Large intestine (tissue), 12 donors: ENCODE results near the gene MTUS2. TPM values are rescaled to one million over a fixed set of nuclear protein-coding genes. Genes with fewer than 3 reads are reported as not detected.

Source experiments
- DNase-seq, 2 donors: peaks; one replicate each; pipeline versions ENCODE4 v3.0.0 to v3.0.0-alpha.2; 2013
- H3K27ac ChIP-seq: one replicate; pipeline ENCODE4 v1.5.1; 2013; ENCODE audit warnings: low read length
- H3K27me3 ChIP-seq: 2 replicates; pipeline ENCODE4 v1.6.1; 2013; ENCODE audit warnings: low read length; ENCODE audit not compliant: control insufficient read depth, insufficient read depth
- H3K36me3 ChIP-seq: 2 replicates; pipeline ENCODE4 v1.6.1; 2013; ENCODE audit warnings: low read length; ENCODE audit not compliant: control insufficient read depth, insufficient read depth
- H3K4me1 ChIP-seq: one replicate; pipeline ENCODE4 v1.6.1; 2013; ENCODE audit warnings: low read length; ENCODE audit not compliant: control insufficient read depth, insufficient read depth
- H3K4me3 ChIP-seq: one replicate; pipeline ENCODE4 v1.5.1; 2013; ENCODE audit warnings: low read length
- H3K9me3 ChIP-seq: one replicate; pipeline ENCODE4 v1.6.1; 2013; ENCODE audit warnings: mild to moderate bottlenecking, low read depth, low read length, moderate library complexity; ENCODE audit not compliant: control insufficient read depth
- WGBS: methylation state at CpG from one replicate; pipeline ENCODE4 v1.1.5; 2013; ENCODE audit warnings: low lambda C conversion rate; ENCODE audit not compliant: insufficient coverage; 5-methylcytosine and 5-hydroxymethylcytosine counted together
- long read RNA-seq, 11 donors: transcript quantifications; one replicate each; lab custom pipeline, GENCODE V29; 2026
- polyA plus RNA-seq: library from polyadenylated mRNA; unstranded; fragments of 120-200 nt; gene quantifications from one replicate; pipeline ENCODE4 v1.2.1, GENCODE V29; 2013

Gene MTUS2
- polyA plus RNA-seq, result 1.9 TPM
- long read RNA-seq, donor 1, partial matches to known transcripts, result 0 of 1 reads
- long read RNA-seq, donor 1, other reads (novel, unspliced or antisense), result 0 of 1 reads
- long read RNA-seq, donor 2, partial matches to known transcripts, result 0 of 1 reads
- long read RNA-seq, donor 2, other reads (novel, unspliced or antisense), result 0 of 1 reads
- long read RNA-seq, donor 3, result 0 reads
- long read RNA-seq, donor 4, result 0 reads
- long read RNA-seq, donor 5, result 0 reads
- long read RNA-seq, donor 6, partial matches to known transcripts, result 0 of 1 reads
- long read RNA-seq, donor 6, other reads (novel, unspliced or antisense), result 0 of 1 reads
- long read RNA-seq, donor 7, result 0 reads
- long read RNA-seq, donor 8, result 0 reads
- long read RNA-seq, donor 9, partial matches to known transcripts, result 0 of 1 reads
- long read RNA-seq, donor 9, other reads (novel, unspliced or antisense), result 0 of 1 reads
- long read RNA-seq, donor 10, partial matches to known transcripts, result 0 of 1 reads
- long read RNA-seq, donor 10, other reads (novel, unspliced or antisense), result 0 of 1 reads
- long read RNA-seq, donor 11, result 0 reads

DNA sequence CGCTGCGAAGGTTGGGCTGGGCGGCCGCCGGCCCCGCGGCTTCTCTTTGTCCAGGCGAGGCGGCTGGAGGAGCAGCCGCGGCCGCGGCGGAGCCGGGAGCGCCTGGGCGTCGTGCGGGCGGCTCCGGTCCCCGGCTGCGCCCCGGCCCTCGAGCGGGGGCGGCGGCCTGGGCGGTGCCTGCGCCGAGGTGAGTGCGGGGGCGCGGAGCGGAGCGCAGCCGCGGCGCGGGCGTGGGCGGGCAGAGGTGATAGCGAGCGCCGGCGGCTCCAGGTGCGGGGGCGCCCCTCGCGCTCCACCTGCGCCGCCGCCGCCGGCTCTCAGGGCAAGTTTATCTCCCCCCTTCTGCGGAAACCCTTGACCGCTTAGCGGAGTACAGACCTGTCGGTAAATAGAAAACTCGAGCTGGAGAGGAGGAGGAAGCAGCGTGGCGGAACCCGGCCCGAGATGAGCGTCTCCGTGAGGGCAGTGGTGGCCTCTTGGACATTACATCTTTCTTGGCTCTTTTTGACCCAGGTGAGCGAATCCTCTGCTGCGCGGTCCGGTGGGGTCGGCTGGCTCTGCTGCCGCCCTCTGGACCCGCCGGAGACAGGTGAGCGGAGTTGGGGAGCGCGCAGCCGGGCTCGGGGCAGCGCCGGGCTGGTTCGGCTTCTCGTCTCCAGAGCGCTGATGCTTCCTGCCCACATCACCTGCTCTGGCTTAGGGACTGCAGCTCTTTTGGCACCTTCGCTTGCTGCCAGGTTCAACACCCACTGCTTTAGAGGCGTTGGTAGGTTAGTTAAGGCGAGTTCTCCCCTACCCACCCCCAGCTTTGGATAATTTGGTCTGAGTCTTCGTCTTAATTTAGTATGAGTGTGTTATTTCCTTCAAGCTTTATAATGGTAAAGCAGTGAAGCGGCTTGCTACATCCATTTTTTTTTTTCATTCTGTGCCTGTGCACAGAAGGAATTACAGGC is at the start of gene MTUS2:
Gene MTUS2 (plus strand): TSS at position 241 of the 953 bp plus-strand sequence.
- Histone ChIP-seq H3K9me3 (no peaks in the 10 kb centered on the region), H3K27ac (no peak within 1 kb of the TSS), H3K36me3 (no peaks in the 10 kb centered on the region), H3K4me3 (peak within 1 kb of the TSS; percentile 24), H3K4me1 (no peaks in the 10 kb centered on the region), H3K27me3 (peaks cover 50% of the 10 kb centered on the region)
- 10% methylated on average over 2 of the region's 89 CpGs for WGBS
- peak in 1 of 2 donors; percentile 36 for DNase-seq

GRCh38 chr13:28778308-28779215 is 41.6 kb upstream of the MTUS2 start:
- no peaks in the 10 kb centered on the region for H3K27me3 ChIP-seq
- WGBS, result no CpG with 5 or more reads among the region's 48 CpGs
- no peaks in the 10 kb centered on the region for H3K36me3 ChIP-seq
- H3K27ac ChIP-seq, result no peak overlapping the region
- no peak overlapping the region for H3K4me3 ChIP-seq
- H3K9me3 ChIP-seq, result peaks cover 9% of the 10 kb centered on the region
- H3K4me1 ChIP-seq, result no peaks in the 10 kb centered on the region
- no peak for DNase-seq

- H3K27ac ChIP-seq, result no peak overlapping the region
- WGBS, result 100% methylated on average over 1 of the region's 2 CpGs
- no peak overlapping the region for H3K4me3 ChIP-seq
- no peaks in the 10 kb centered on the region for H3K27me3 ChIP-seq
- H3K36me3 ChIP-seq, result no peaks in the 10 kb centered on the region
- H3K9me3 ChIP-seq, result peaks cover 3% of the 10 kb centered on the region
- peaks cover 20% of the 10 kb centered on the region for H3K4me1 ChIP-seq
- no peak for DNase-seq
Observed at GRCh38 chr13:28792992-28793391, 27.1 kb upstream of the MTUS2 start.

DNA sequence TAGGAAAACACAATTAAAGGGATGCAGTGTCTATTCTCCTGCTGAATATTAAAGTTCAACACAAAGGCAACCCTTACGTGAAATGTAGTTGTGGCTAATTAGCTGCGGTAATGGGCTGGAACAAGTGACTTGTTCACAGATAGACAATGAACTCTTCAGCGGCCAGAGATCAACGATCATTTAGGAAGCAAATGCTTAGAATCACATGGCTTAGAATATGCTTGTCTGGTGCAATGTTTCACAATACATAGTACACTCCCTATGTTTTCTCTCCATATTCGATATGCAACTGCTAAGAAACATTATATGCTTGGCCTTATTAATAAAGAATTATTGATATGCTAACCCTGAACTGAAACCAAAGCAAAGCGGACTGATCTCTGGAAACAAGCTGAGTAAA is 25.7 kb upstream of the MTUS2 start:
- Histone ChIP-seq H3K36me3 (no peaks in the 10 kb centered on the region), H3K4me3 (no peak overlapping the region), H3K4me1 (peaks cover 20% of the 10 kb centered on the region), H3K9me3 (peaks cover 3% of the 10 kb centered on the region), H3K27ac (peak overlapping the region; percentile 76), H3K27me3 (peaks cover 2% of the 10 kb centered on the region)
- WGBS, result 17% methylated on average over 2 of the region's 6 CpGs
- peak; percentile 61 to 81 for DNase-seq

DNA sequence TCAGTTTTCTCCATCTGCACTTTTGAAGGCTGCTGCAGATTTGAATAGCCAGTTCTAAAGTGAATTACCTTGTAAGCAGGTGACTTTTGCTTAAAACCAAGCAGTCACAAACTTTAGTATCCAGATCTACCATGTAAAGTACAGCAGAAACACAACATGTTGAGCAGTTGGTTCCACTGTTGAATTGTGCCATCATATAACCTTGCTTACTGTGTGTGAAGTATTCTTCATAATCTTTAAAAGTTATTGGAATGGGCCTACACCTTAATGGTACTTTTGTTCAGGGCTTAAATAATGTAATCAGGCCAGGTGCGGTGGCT is 23.2 kb upstream of the MTUS2 start:
- H3K4me3 ChIP-seq, result no peak overlapping the region
- peaks cover 3% of the 10 kb centered on the region for H3K9me3 ChIP-seq
- H3K27ac ChIP-seq, result no peak overlapping the region
- H3K36me3 ChIP-seq, result no peaks in the 10 kb centered on the region
- H3K27me3 ChIP-seq, result peaks cover 2% of the 10 kb centered on the region
- WGBS, result no CpG with 5 or more reads among the region's 1 CpG
- DNase-seq, result no peak
- peaks cover 20% of the 10 kb centered on the region for H3K4me1 ChIP-seq

DNA sequence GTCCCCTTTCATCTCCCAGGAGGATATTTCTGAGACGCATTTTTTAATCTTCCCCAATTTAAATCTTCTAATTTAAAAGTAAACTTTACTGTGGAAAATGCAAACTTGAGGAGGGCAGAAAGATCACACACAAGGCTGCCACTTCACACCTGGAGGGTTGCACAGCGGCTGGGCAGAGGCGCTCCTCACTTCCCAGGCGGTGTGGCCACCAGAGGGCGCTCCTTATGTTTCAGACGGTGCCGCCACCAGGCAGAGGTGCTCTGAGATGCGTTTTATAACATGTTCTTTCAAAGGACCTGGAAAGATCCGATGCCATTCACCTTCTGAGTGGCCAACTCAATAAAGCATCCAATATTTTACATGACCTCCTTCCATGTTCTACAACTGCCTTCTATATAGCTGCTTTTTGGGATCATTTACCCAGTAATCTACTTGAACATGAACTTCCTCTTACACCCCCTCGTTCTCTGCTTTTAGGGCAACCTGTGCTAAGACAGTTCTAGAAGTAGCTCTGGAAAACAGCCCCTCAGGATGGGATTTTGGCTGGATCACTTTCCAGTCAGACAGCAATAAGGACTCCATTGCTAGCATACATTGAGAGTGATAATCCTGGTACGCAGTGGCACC is 14.8 kb upstream of the MTUS2 start:
- peaks cover 3% of the 10 kb centered on the region for H3K27me3 ChIP-seq
- peaks cover 5% of the 10 kb centered on the region for H3K9me3 ChIP-seq
- H3K36me3 ChIP-seq, result no peaks in the 10 kb centered on the region
- no CpG with 5 or more reads among the region's 11 CpGs for WGBS
- no peak overlapping the region for H3K27ac ChIP-seq
- no peak for DNase-seq
- H3K4me1 ChIP-seq, result no peaks in the 10 kb centered on the region
- no peak overlapping the region for H3K4me3 ChIP-seq

- Histone ChIP-seq H3K4me3 (no peak overlapping the region), H3K27me3 (peaks cover 47% of the 10 kb centered on the region), H3K9me3 (no peaks in the 10 kb centered on the region), H3K4me1 (no peaks in the 10 kb centered on the region), H3K36me3 (no peaks in the 10 kb centered on the region), H3K27ac (no peak overlapping the region)
- WGBS, result no CpG with 5 or more reads among the region's 2 CpGs
- no peak for DNase-seq
Observed at GRCh38 chr13:28817204-28817603, 2.9 kb upstream of the MTUS2 start.

DNA sequence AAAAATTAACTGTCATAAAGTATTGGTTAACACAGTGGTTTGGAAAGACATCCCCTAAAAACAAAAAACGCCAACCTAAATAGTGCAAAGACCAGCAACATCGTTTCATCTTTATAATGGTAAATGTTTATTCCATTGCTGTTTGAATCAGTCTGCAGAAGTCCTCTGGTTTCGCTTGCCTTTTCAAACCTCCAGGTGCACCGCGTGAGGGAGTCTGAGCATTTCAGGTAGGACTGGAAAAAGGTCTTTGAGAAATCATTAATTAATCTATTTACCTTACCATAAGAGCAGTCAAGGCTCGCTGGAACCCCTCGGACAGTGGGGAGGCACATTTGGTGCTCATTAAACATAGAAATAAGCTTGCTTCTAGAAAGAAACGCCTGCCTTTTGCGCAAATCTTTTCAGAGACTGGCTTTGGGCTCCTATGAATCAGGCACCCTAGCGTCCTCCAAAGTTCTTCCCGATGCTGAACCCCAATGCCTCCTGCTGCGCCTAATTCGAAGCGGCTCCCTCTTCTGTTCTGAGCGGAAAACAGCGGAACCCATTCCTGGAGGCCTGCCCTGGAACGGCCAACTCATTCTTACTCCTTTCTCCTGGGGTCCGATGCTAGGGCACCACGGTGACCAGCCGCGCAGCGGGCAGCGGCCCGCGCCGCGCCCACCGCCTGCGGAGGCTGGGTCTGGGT is 951 bp upstream of the MTUS2 start:
- peak in 1 of 2 donors; percentile 22 for DNase-seq
- no peaks in the 10 kb centered on the region for H3K36me3 ChIP-seq
- H3K27me3 ChIP-seq, result peaks cover 53% of the 10 kb centered on the region
- H3K4me1 ChIP-seq, result no peaks in the 10 kb centered on the region
- H3K4me3 ChIP-seq, result peak overlapping the region; percentile 1
- H3K9me3 ChIP-seq, result no peaks in the 10 kb centered on the region
- WGBS, result 0% methylated on average over 1 of the region's 29 CpGs
- H3K27ac ChIP-seq, result no peak overlapping the region

DNA sequence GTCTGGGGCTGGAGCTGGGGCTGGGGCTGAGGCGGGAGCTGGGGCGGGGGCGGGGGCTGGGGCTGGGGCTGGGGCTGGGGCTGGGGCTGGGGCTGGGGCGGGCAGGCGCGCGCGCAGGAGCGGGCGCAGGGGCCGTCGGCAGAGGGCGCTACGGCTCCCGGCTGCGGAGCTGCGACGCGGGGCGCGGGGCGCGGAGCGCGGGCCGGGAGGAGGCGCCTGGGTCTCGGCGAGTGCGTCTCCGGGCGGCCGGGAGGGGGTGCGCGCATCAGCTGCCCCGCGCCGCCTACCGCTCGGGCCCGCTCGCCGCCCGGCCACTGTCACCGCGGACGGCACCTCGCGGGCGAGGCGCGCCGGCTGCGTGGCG is 422 bp upstream of the MTUS2 start:
- no CpG with 5 or more reads among the region's 55 CpGs for WGBS
- Histone ChIP-seq H3K27ac (no peak overlapping the region), H3K27me3 (peaks cover 51% of the 10 kb centered on the region), H3K9me3 (no peaks in the 10 kb centered on the region), H3K36me3 (no peaks in the 10 kb centered on the region), H3K4me3 (no peak overlapping the region), H3K4me1 (no peaks in the 10 kb centered on the region)
- peak; percentile 31 to 53 for DNase-seq
